Measurements from ENCODE around the gene STH.

DNA sequence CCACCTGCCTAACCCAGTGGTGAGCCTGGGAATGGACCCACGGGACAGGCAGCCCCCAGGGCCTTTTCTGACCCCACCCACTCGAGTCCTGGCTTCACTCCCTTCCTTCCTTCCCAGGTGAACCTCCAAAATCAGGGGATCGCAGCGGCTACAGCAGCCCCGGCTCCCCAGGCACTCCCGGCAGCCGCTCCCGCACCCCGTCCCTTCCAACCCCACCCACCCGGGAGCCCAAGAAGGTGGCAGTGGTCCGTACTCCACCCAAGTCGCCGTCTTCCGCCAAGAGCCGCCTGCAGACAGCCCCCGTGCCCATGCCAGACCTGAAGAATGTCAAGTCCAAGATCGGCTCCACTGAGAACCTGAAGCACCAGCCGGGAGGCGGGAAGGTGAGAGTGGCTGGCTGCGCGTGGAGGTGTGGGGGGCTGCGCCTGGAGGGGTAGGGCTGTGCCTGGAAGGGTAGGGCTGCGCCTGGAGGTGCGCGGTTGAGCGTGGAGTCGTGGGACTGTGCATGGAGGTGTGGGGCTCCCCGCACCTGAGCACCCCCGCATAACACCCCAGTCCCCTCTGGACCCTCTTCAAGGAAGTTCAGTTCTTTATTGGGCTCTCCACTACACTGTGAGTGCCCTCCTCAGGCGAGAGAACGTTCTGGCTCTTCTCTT lies 2.6 kb upstream of the STH start:
- TF ChIP-seq, protein P1, sequence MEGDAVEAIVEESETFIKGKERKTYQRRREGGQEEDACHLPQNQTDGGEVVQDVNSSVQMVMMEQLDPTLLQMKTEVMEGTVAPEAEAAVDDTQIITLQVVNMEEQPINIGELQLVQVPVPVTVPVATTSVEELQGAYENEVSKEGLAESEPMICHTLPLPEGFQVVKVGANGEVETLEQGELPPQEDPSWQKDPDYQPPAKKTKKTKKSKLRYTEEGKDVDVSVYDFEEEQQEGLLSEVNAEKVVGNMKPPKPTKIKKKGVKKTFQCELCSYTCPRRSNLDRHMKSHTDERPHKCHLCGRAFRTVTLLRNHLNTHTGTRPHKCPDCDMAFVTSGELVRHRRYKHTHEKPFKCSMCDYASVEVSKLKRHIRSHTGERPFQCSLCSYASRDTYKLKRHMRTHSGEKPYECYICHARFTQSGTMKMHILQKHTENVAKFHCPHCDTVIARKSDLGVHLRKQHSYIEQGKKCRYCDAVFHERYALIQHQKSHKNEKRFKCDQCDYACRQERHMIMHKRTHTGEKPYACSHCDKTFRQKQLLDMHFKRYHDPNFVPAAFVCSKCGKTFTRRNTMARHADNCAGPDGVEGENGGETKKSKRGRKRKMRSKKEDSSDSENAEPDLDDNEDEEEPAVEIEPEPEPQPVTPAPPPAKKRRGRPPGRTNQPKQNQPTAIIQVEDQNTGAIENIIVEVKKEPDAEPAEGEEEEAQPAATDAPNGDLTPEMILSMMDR (IDR thresholded peaks at IDR 0.05; ENCODE audit: insufficient read depth, low read depth, low read length): no peak
- no peak for TF ChIP-seq EZH2 (IDR thresholded peaks at IDR 0.05; ENCODE audit: insufficient read depth, low read length)
